ENCODE data around the gene SDF4. TPM values are rescaled to one million over a fixed set of nuclear protein-coding genes. Genes with fewer than 3 reads are reported as not detected.

SDF4 gene
- total and polyA plus RNA-seq, 2 of the 4 experiments (the other 2 are of a cell fraction) = 57.0 to 250 TPM

GRCh38 chr1:1173793-1174415 lies 57.9 kb downstream of the SDF4 start, which contains the start of gene TTLL10:
Gene TTLL10, plus strand, starts transcription at chr1:1173880. Its CDS starts 5,336 bp downstream, at chr1:1179216.
- TF ChIP-seq BHLHE40 (IDR thresholded peaks at IDR 0.05; ENCODE audit: low read depth, low read length) (no peak), CEBPB (IDR thresholded peaks at IDR 0.05; ENCODE audit: low read depth, low read length) (no peak), SMC3 (IDR thresholded peaks at IDR 0.05; ENCODE audit: low read depth, low read length) (no peak), POLR2A (IDR thresholded peaks at IDR 0.05; ENCODE audit: low read depth, low read length) (no peak), MAZ (IDR thresholded peaks at IDR 0.05; ENCODE audit: borderline replicate concordance, low read depth, low read length) (no peak), MAFK (IDR thresholded peaks at IDR 0.05; ENCODE audit: low read depth, low read length) (no peak), MXI1 (IDR thresholded peaks at IDR 0.05; ENCODE audit: borderline replicate concordance, low read depth, low read length) (no peak), USF2 (IDR thresholded peaks at IDR 0.05; ENCODE audit: low read depth, low read length) (no peak), ELK1 (IDR thresholded peaks at IDR 0.05; ENCODE audit: borderline replicate concordance, low read depth, low read length) (no peak), RAD21 (IDR thresholded peaks at IDR 0.05; ENCODE audit: low read length) (no peak), NFE2L2 (IDR thresholded peaks at IDR 0.05; ENCODE audit: low read depth, low read length) (no peak), CHD1 (IDR thresholded peaks at IDR 0.05; ENCODE audit: low read depth, low read length) (no peak), RFX5 (IDR thresholded peaks at IDR 0.05; ENCODE audit: low read depth, low read length) (no peak), CTCF (conservative IDR thresholded peaks at IDR 0.05; ENCODE audit: low read depth, low read length) (no peak), FOS (IDR thresholded peaks at IDR 0.05; ENCODE audit: low read depth, low read length) (no peak), RCOR1 (IDR thresholded peaks at IDR 0.05; ENCODE audit: insufficient replicate concordance, low read length) (no peak)
- Histone ChIP-seq H3K18ac (ENCODE audit: low read depth, low read length) (no peak within 1 kb of the TSS), H2BK120ac (ENCODE audit: low read depth, low read length) (no peak within 1 kb of the TSS), H3K9ac (ENCODE audit: low read depth, low read length) (no peak within 1 kb of the TSS), H3K36me3 (ENCODE audit: control insufficient read depth, insufficient read depth, low read length) (no peaks in the 10 kb centered on the region), H3K27me3 (ENCODE audit: control insufficient read depth, insufficient read depth, low read length) (peaks cover 72% of the 10 kb centered on the region), H3K4me3 (ENCODE audit: insufficient read depth, low read depth, low read length) (no peak within 1 kb of the TSS), H3K23ac (ENCODE audit: low read depth, low read length) (no peak within 1 kb of the TSS), H3K27ac (ENCODE audit: insufficient read depth, low read length) (no peak within 1 kb of the TSS), H4K91ac (ENCODE audit: insufficient read depth, low read depth, low read length) (no peak within 1 kb of the TSS), H3K4me1 (ENCODE audit: control insufficient read depth, insufficient read depth, low read length) (no peaks in the 10 kb centered on the region), H2AK5ac (ENCODE audit: low read depth, low read length) (no peak within 1 kb of the TSS), H2BK5ac (ENCODE audit: low read depth, low read length, poor library complexity, severe bottlenecking) (no peak within 1 kb of the TSS), H4K8ac (ENCODE audit: low read depth in 2 of 2, low read length in 2 of 2) (no peak within 1 kb of the TSS), H3K14ac (replicated peaks; ENCODE audit: low read depth, low read length) (no peak within 1 kb of the TSS), H4K5ac (ENCODE audit: low read depth, low read length) (no peak within 1 kb of the TSS), H2AK9ac (replicated peaks; ENCODE audit: low read depth, low read length, poor library complexity) (peak within 1 kb of the TSS; percentile 37), H2BK20ac (ENCODE audit: low read depth, low read length) (no peak within 1 kb of the TSS), H3K79me1 (ENCODE audit: low read depth in 1 of 2, low read length in 2 of 2) (no peaks in the 10 kb centered on the region), H3K4ac (ENCODE audit: low read depth, low read length) (no peak within 1 kb of the TSS), H3K9me1 (ENCODE audit: insufficient read depth, low read length) (no peaks in the 10 kb centered on the region), H3K56ac (ENCODE audit: extremely low read depth, insufficient read depth, low read length) (no peak within 1 kb of the TSS), H4K20me1 (ENCODE audit: insufficient read depth, low read length) (no peaks in the 10 kb centered on the region; the same call in 1 of the 2 replicates), H2BK15ac (ENCODE audit: low read depth, low read length) (no peak within 1 kb of the TSS), H3K9me3 (ENCODE audit: control insufficient read depth, insufficient read depth, low read length) (peaks cover 6% of the 10 kb centered on the region), H3K4me2 (ENCODE audit: low read depth, low read length) (no peak within 1 kb of the TSS), H2AFZ (replicated peaks; ENCODE audit: low read length, poor library complexity) (peak within 1 kb of the TSS; percentile 32)
- DNase-seq = no peak
- intact Hi-C loops (cut with micrococcal nuclease) = no loop called here
- WGBS, 2 experiments (ENCODE audit: extremely low coverage in 2 of 2, insufficient read length in 1 of 2) = 16% methylated on average over 19 of the region's 35 CpGs; no CpG with 5 or more reads in 1 of the 2 experiments
- ChIA-PET POLR2A (ENCODE audit: unreplicated experiment) (no interaction called here), CTCF (no interaction called here)
- dilution Hi-C loops (cut with HindIII; ENCODE audit: low sequenced_read_pairs, unreplicated experiment) = no loop called here
- in situ Hi-C loops (cut with MboI; ENCODE audit: low sequenced_read_pairs) = no loop called here
- ATAC-seq (ENCODE audit: low read depth) = peak; percentile 24; the same call in 1 of the 2 replicates
- BruUV-seq (replicated peaks) = no TSS peak

Data from IMR-90 (cell line).